Measurements from ENCODE around the gene GTSF1L.

GRCh38 chr20:43739148-43739749, 12.4 kb upstream of the GTSF1L start:
- TF ChIP-seq ZNF253 (CRISPR knock-in tag; conservative IDR thresholded peaks at IDR 0.05) (no peak), MYC (IDR thresholded peaks at IDR 0.05; ENCODE audit: low read depth, low read length) (no peak), MYC (CRISPR knock-in tag; IDR thresholded peaks at IDR 0.05; ENCODE audit: borderline replicate concordance, low read depth) (no peak), ETS2 (tag; IDR thresholded peaks at IDR 0.05; ENCODE audit: borderline replicate concordance, poor library complexity, severe bottlenecking) (no peak), HNRNPH1 (optimal IDR thresholded peaks at IDR 0.05; ENCODE audit: low read depth, low read length) (no peak), HIVEP1 (CRISPR knock-in tag; IDR thresholded peaks at IDR 0.05) (no peak)
